Erythroblast (primary cell): ENCODE results near the gene PTPRD.

Experiments used
- GATA1 ChIP-seq: IDR thresholded peaks from 2 replicates; pipeline ENCODE4 v1.6.1; 2011; ENCODE audit warnings: low read depth, mild to moderate bottlenecking, control low read depth, low read length, moderate library complexity
- POLR2A ChIP-seq: IDR thresholded peaks from 2 replicates; pipeline ENCODE4 v1.6.1; 2011; ENCODE audit warnings: mild to moderate bottlenecking, low read length

GRCh38 chr9:8486095-8486494 is 2126.7 kb downstream of the PTPRD start:
- TF ChIP-seq POLR2A: no peak
- no peak for TF ChIP-seq GATA1
